ENCODE results near the gene SIT1.
"Not testable (repeated sequence)": the region's sequence is repeated elsewhere in the genome, so short reads cannot be mapped to it uniquely, and the experiment has no call there.

The SIT1 gene

GRCh38 chr9:35646153-35646532 is 4.6 kb downstream of the SIT1 start:
- DNase-seq, result no peak
- TF ChIP-seq GATA1 (IDR thresholded peaks at IDR 0.05; ENCODE audit: low read depth, low read length), result no peak
- TF ChIP-seq POLR2A (IDR thresholded peaks at IDR 0.05; ENCODE audit: low read length), result no peak

GRCh38 chr9:35645736-35646135 is 5.0 kb downstream of the SIT1 start:
- not testable (repeated sequence) for DNase-seq

GRCh38 chr9:35643046-35643445 is 7.7 kb downstream of the SIT1 start:
- DNase-seq, result no peak
- no peak for TF ChIP-seq GATA1 (IDR thresholded peaks at IDR 0.05; ENCODE audit: low read depth, low read length)

GRCh38 chr9:35641478-35641877 is 9.3 kb downstream of the SIT1 start:
- DNase-seq, result not testable (repeated sequence)

GRCh38 chr9:35640431-35640830 is 10.3 kb downstream of the SIT1 start:
- not testable (repeated sequence) for DNase-seq

GRCh38 chr9:35639631-35640030 is 11.1 kb downstream of the SIT1 start:
- TF ChIP-seq GATA1 (IDR thresholded peaks at IDR 0.05; ENCODE audit: low read depth, low read length) (no peak), POLR2A (IDR thresholded peaks at IDR 0.05; ENCODE audit: low read length) (no peak)
- DNase-seq, result no peak

- DNase-seq, result not testable (repeated sequence)
Observed at GRCh38 chr9:35639225-35639624, 11.5 kb downstream of the SIT1 start.

- DNase-seq, result not testable (repeated sequence)
Observed at GRCh38 chr9:35638751-35639150, 12.0 kb downstream of the SIT1 start.

GRCh38 chr9:35637427-35637955 is 13.2 kb downstream of the SIT1 start:
- DNase-seq, result not testable (repeated sequence)

GRCh38 chr9:35636877-35637246 is 13.9 kb downstream of the SIT1 start:
- DNase-seq, result not testable (repeated sequence)

GRCh38 chr9:35636135-35636876 is 14.4 kb downstream of the SIT1 start:
- TF ChIP-seq GATA1 (IDR thresholded peaks at IDR 0.05; ENCODE audit: low read depth, low read length), result no peak
- no peak for TF ChIP-seq POLR2A (IDR thresholded peaks at IDR 0.05; ENCODE audit: low read length)
- DNase-seq, result no peak

- TF ChIP-seq GATA1 (IDR thresholded peaks at IDR 0.05; ENCODE audit: low read depth, low read length) (no peak), POLR2A (IDR thresholded peaks at IDR 0.05; ENCODE audit: low read length) (no peak)
- DNase-seq, result no peak
Observed at GRCh38 chr9:35635730-35636129, 15.0 kb downstream of the SIT1 start.

GRCh38 chr9:35629597-35629996 is 21.1 kb downstream of the SIT1 start:
- no peak for TF ChIP-seq GATA1 (IDR thresholded peaks at IDR 0.05; ENCODE audit: low read depth, low read length)
- DNase-seq, result no peak

- no peak for DNase-seq
- no peak for TF ChIP-seq POLR2A (IDR thresholded peaks at IDR 0.05; ENCODE audit: low read length)
- no peak for TF ChIP-seq GATA1 (IDR thresholded peaks at IDR 0.05; ENCODE audit: low read depth, low read length)
Observed at GRCh38 chr9:35628389-35628991, 22.2 kb downstream of the SIT1 start.

- DNase-seq, result no peak
- no peak for TF ChIP-seq POLR2A (IDR thresholded peaks at IDR 0.05; ENCODE audit: low read length)
- no peak for TF ChIP-seq GATA1 (IDR thresholded peaks at IDR 0.05; ENCODE audit: low read depth, low read length)
Observed at GRCh38 chr9:35627575-35627974, 23.2 kb downstream of the SIT1 start.

- no peak for DNase-seq
Observed at GRCh38 chr9:35619800-35620158, 31.0 kb downstream of the SIT1 start.

More at GRCh38 chr9:35619800-35620158, 31.0 kb downstream of the SIT1 start:
- TF ChIP-seq GATA1 (IDR thresholded peaks at IDR 0.05; ENCODE audit: low read depth, low read length) (no peak), POLR2A (IDR thresholded peaks at IDR 0.05; ENCODE audit: low read length) (no peak)
